GM19328 (cell line): ENCODE data around the gene ZDHHC11B.
"Not testable (repeated sequence)": the region's sequence is repeated elsewhere in the genome, so short reads cannot be mapped to it uniquely, and the experiment has no call there.

Experiments used
- ATAC-seq: cut with Tn5 transposase; IDR thresholded peaks from one replicate; pipeline ENCODE4 v1.9.1; 2021; ENCODE audit warnings: mild to moderate bottlenecking, moderate library complexity; ENCODE audit not compliant: unreplicated experiment

The ZDHHC11B gene

GRCh38 chr5:785181-785705 lies 714 bp upstream of the ZDHHC11B start:
- ATAC-seq: peak; percentile 17

GRCh38 chr5:783881-784427 lies 575 bp downstream of the ZDHHC11B start:
- peak; percentile 8 for ATAC-seq

GRCh38 chr5:783049-783802 lies 1.3 kb downstream of the ZDHHC11B start:
- not testable (repeated sequence) for ATAC-seq

- ATAC-seq: not testable (repeated sequence)
These were observed 2.2 kb downstream of the ZDHHC11B start for GRCh38 chr5:782356-782755.

GRCh38 chr5:780571-780970 lies 4.0 kb downstream of the ZDHHC11B start:
- not testable (repeated sequence) for ATAC-seq

- ATAC-seq: not testable (repeated sequence)
These were observed 5.6 kb downstream of the ZDHHC11B start for GRCh38 chr5:778967-779366.

GRCh38 chr5:778421-778820 lies 6.1 kb downstream of the ZDHHC11B start:
- not testable (repeated sequence) for ATAC-seq

GRCh38 chr5:777756-778161 lies 6.8 kb downstream of the ZDHHC11B start:
- ATAC-seq: no peak

- ATAC-seq: no peak
These were observed 7.4 kb downstream of the ZDHHC11B start for GRCh38 chr5:776862-777711.

GRCh38 chr5:775961-776861 lies 8.3 kb downstream of the ZDHHC11B start:
- no peak for ATAC-seq

- not testable (repeated sequence) for ATAC-seq
These were observed 9.0 kb downstream of the ZDHHC11B start for GRCh38 chr5:775595-775960.

- ATAC-seq: not testable (repeated sequence)
These were observed 9.5 kb downstream of the ZDHHC11B start for GRCh38 chr5:774854-775505.

GRCh38 chr5:774304-774703 lies 10.2 kb downstream of the ZDHHC11B start:
- ATAC-seq: not testable (repeated sequence)

- ATAC-seq: no peak
These were observed 10.8 kb downstream of the ZDHHC11B start for GRCh38 chr5:773517-774264.

GRCh38 chr5:772931-773330 lies 11.6 kb downstream of the ZDHHC11B start:
- not testable (repeated sequence) for ATAC-seq

- not testable (repeated sequence) for ATAC-seq
These were observed 12.0 kb downstream of the ZDHHC11B start for GRCh38 chr5:772547-772890.

GRCh38 chr5:771841-772546 lies 12.5 kb downstream of the ZDHHC11B start:
- ATAC-seq: not testable (repeated sequence)

GRCh38 chr5:771087-771781 lies 13.3 kb downstream of the ZDHHC11B start:
- not testable (repeated sequence) for ATAC-seq
